H9 (cell line): ENCODE results near the gene RALGAPA1. TPM values are rescaled to one million over a fixed set of nuclear protein-coding genes. Genes with fewer than 3 reads are reported as not detected.
A peak's percentile ranks its signal among the peaks of the same experiment; 100 is the strongest.

Source experiments
- DNase-seq: peaks from one replicate; pipeline ENCODE4 v3.0.0-alpha.2; 2017
- H2AFZ ChIP-seq: one replicate; pipeline ENCODE4 v1.6.1; 2013; ENCODE audit warnings: mild to moderate bottlenecking, low read length, control low read depth, moderate library complexity
- H2AK5ac ChIP-seq: 2 replicates; pipeline ENCODE4 v1.6.1; 2013; ENCODE audit warnings: low read length, control low read depth, mixed read lengths; ENCODE audit not compliant: insufficient read length
- H2BK120ac ChIP-seq: one replicate; pipeline ENCODE4 v1.6.1; 2013; ENCODE audit warnings: low read depth, mild to moderate bottlenecking, low read length, control low read depth, inconsistent platforms; ENCODE audit not compliant: poor library complexity, severe bottlenecking
- H2BK12ac ChIP-seq: 2 replicates; pipeline ENCODE4 v1.6.1; 2013; ENCODE audit warnings: low read length, control low read depth, mixed read lengths, low read depth; ENCODE audit not compliant: insufficient read length
- H2BK15ac ChIP-seq: 2 replicates; pipeline ENCODE4 v1.6.1; 2013; ENCODE audit warnings: low read depth, low read length, control low read depth
- H2BK20ac ChIP-seq: one replicate; pipeline ENCODE4 v1.6.1; 2013; ENCODE audit warnings: low read depth, mild to moderate bottlenecking, low read length, control low read depth, inconsistent platforms; ENCODE audit not compliant: poor library complexity, severe bottlenecking
- H2BK5ac ChIP-seq: 2 replicates; pipeline ENCODE4 v1.6.1; 2013; ENCODE audit warnings: low read length, control low read depth, mixed read lengths; ENCODE audit not compliant: insufficient read length
- H3K14ac ChIP-seq: 2 replicates; pipeline ENCODE4 v1.6.1; 2013; ENCODE audit warnings: low read length, control low read depth; ENCODE audit not compliant: insufficient read depth
- H3K18ac ChIP-seq: 2 replicates; pipeline ENCODE4 v1.6.1; 2013; ENCODE audit warnings: low read depth, mild to moderate bottlenecking, mixed read lengths, low read length, control low read depth; ENCODE audit not compliant: insufficient read length
- H3K23ac ChIP-seq: 2 replicates; pipeline ENCODE4 v1.6.1; 2013; ENCODE audit warnings: low read length, control low read depth, mixed read lengths, low read depth; ENCODE audit not compliant: insufficient read length
- H3K23me2 ChIP-seq: 2 replicates; pipeline ENCODE4 v1.6.1; 2013; ENCODE audit warnings: low read depth, mild to moderate bottlenecking, mixed read lengths, low read length, control low read depth; ENCODE audit not compliant: insufficient read length, poor library complexity, severe bottlenecking
- H3K27ac ChIP-seq: 2 replicates; pipeline ENCODE4 v1.5.1; 2013; ENCODE audit warnings: low read length, control low read depth, mixed read lengths, low read depth; ENCODE audit not compliant: insufficient read length
- H3K27me3 ChIP-seq: 2 replicates; pipeline ENCODE4 v1.6.1; 2013; ENCODE audit warnings: low read length, control low read depth, inconsistent platforms; ENCODE audit not compliant: insufficient read depth
- H3K4ac ChIP-seq: 2 replicates; pipeline ENCODE4 v1.6.1; 2013; ENCODE audit warnings: low read depth, mild to moderate bottlenecking, control low read depth, inconsistent platforms, low read length, moderate library complexity
- H3K4me1 ChIP-seq: 2 replicates; pipeline ENCODE4 v1.6.1; 2013; ENCODE audit warnings: low read length, control low read depth, inconsistent platforms; ENCODE audit not compliant: insufficient read depth
- H3K4me2 ChIP-seq: 2 replicates; pipeline ENCODE4 v1.6.1; 2013; ENCODE audit warnings: low read length, control low read depth, mixed read lengths; ENCODE audit not compliant: insufficient read length, insufficient read depth
- H3K56ac ChIP-seq: 2 replicates; pipeline ENCODE4 v1.6.1; 2013; ENCODE audit warnings: low read depth, mild to moderate bottlenecking, mixed read lengths, low read length, control low read depth; ENCODE audit not compliant: insufficient read length
- H3K79me1 ChIP-seq: 2 replicates; pipeline ENCODE4 v1.6.1; 2013; ENCODE audit warnings: low read depth, mild to moderate bottlenecking, moderate library complexity, low read length, control low read depth, inconsistent platforms; ENCODE audit not compliant: insufficient read depth, poor library complexity, severe bottlenecking
- H3K79me2 ChIP-seq: 2 replicates; pipeline ENCODE4 v1.6.1; 2013; ENCODE audit warnings: low read length, control low read depth, inconsistent platforms; ENCODE audit not compliant: insufficient read depth
- H3K9ac ChIP-seq: 2 replicates; pipeline ENCODE4 v1.6.1; 2013; ENCODE audit warnings: low read length, control low read depth, mixed read lengths; ENCODE audit not compliant: insufficient read length; ENCODE audit errors: extremely low read depth
- H3K9me3 ChIP-seq: one replicate; pipeline ENCODE4 v1.6.1; 2013; ENCODE audit warnings: low read depth, low read length, inconsistent platforms; ENCODE audit not compliant: control insufficient read depth
- H3T11ph ChIP-seq: one replicate; pipeline ENCODE4 v1.6.1; 2013; ENCODE audit warnings: mild to moderate bottlenecking, low read length, control low read depth, inconsistent platforms
- H4K20me1 ChIP-seq: one replicate; pipeline ENCODE4 v1.6.1; 2013; ENCODE audit not compliant: control insufficient read depth, insufficient read length, insufficient read depth
- H4K5ac ChIP-seq: 2 replicates; pipeline ENCODE4 v1.6.1; 2013; ENCODE audit warnings: low read depth, mild to moderate bottlenecking, mixed read lengths, low read length, control low read depth; ENCODE audit not compliant: insufficient read length
- H4K8ac ChIP-seq: replicated peaks from 2 replicates; pipeline ENCODE4 v1.6.1; 2013; ENCODE audit warnings: low read length, control low read depth, mixed read lengths, low read depth; ENCODE audit not compliant: insufficient read length
- H4K91ac ChIP-seq: 2 replicates; pipeline ENCODE4 v1.6.1; 2013; ENCODE audit warnings: low read depth, mild to moderate bottlenecking, moderate library complexity, mixed read lengths, low read length, control low read depth; ENCODE audit not compliant: insufficient read length
- H3K27ac Mint-ChIP-seq, 3 experiments: 2 replicates in 2 of 3; 3 replicates in 1 of 3; pipeline ENCODE4 v1.8.0; 2020 to 2021; ENCODE audit warnings: mixed read lengths in 3 of 3, mild to moderate bottlenecking in 1 of 3, moderate library complexity in 1 of 3
- H3K27me3 Mint-ChIP-seq: 2 replicates; pipeline ENCODE4 v1.8.0; 2021; ENCODE audit warnings: low read depth, mild to moderate bottlenecking, moderate library complexity, mixed read lengths
- H3K36me3 Mint-ChIP-seq, 3 experiments: 2 replicates in 2 of 3; 3 replicates in 1 of 3; pipeline ENCODE4 v1.8.0; 2020 to 2021; ENCODE audit warnings: low read depth in 3 of 3, mixed read lengths in 3 of 3; ENCODE audit not compliant: insufficient read depth in 1 of 3
- H3K4me1 Mint-ChIP-seq, 2 experiments: 2 replicates each; pipeline ENCODE4 v1.8.0; 2020; ENCODE audit warnings: mixed read lengths in 2 of 2
- H3K4me3 Mint-ChIP-seq, 2 experiments: 2 replicates in 1 of 2; 3 replicates in 1 of 2; pipeline ENCODE4 v1.8.0; 2020 to 2021; ENCODE audit warnings: mild to moderate bottlenecking in 2 of 2, mixed read lengths in 2 of 2, moderate library complexity in 1 of 2
- H3K9me3 Mint-ChIP-seq, 2 experiments: 2 replicates in 1 of 2; 3 replicates in 1 of 2; pipeline ENCODE4 v1.8.0; 2020; ENCODE audit warnings: mild to moderate bottlenecking in 2 of 2, mixed read lengths in 2 of 2, moderate library complexity in 1 of 2
- WGBS: extraction: QIAGEN DNeasy Blood & Tissue Kit; methylation state at CpG from one replicate; pipeline ENCODE4 v1.1.7; 2013; ENCODE audit warnings: missing lambda C conversion rate, low lambda C conversion rate, mixed read lengths; ENCODE audit not compliant: insufficient read length; ENCODE audit errors: extremely low coverage; 5-methylcytosine and 5-hydroxymethylcytosine counted together
- total RNA-seq: library from RNA; stranded (reverse); gene quantifications from 2 replicates; pipeline ENCODE4 v1.2.1, GENCODE V29; 2021
- TF ChIP-seq, protein P1 (sequence below): fragments of 200-600 bp; sonication (generic); conservative IDR thresholded peaks from 3 replicates; pipeline ENCODE4 v1.8.0; 2021; ENCODE audit warnings: antibody characterized with exemption, mild to moderate bottlenecking

RALGAPA1 gene
- total RNA-seq, 1 experiment from 2014 or later = 29.8 TPM

DNA sequence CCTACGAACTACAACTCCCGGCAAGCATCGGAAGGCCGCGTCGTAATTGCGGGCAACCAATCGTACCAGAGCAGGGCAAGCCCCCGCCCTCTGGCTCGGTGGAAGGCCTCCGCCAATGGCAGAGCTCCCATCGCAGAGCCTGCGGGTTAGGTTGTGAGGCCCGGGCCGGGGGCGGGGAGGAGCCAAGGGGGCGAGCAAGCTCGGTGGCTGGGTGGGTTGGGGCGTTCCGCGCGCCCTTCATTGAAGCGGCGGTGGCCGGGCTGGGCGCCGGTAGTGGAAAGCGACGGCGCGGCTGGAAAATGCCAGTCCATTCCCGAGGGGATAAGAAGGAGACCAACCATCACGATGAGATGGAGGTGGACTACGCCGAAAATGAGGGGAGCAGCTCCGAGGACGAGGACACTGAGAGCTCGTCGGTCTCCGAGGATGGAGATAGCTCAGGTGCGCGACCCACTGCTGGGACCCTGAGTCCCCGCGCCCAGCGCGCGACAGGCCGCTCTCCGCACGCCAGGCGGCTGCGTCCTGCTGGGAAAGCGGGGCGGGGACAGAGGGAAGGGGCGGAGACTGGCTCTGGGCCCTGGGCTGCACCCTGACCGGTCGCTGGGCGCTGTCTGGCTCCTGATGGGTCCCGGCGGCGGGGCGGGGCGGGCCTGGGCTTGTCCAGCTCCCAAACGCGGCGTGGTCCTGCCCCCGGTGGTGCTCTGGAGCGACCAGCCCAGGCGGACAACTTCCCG lies 17.3 kb upstream of the RALGAPA1 start, which contains the start of gene BRMS1L:
BRMS1L (plus strand) TSS at position 121 of the 734 bp plus-strand sequence; CDS start at position 300, 179 bp downstream.
- WGBS = no CpG with 5 or more reads among the region's 70 CpGs
- H2BK120ac ChIP-seq = no peak within 1 kb of the TSS
- H3K4me2 ChIP-seq = peak within 1 kb of the TSS; percentile 78
- no peak within 1 kb of the TSS for H2BK15ac ChIP-seq
- H3K4me1 ChIP-seq = no peaks in the 10 kb centered on the region
- H3K27me3 ChIP-seq = no peaks in the 10 kb centered on the region
- Mint-ChIP-seq H3K27me3 (no peaks in the 10 kb centered on the region), H3K4me3 (peak within 1 kb of the TSS; percentile 91 to 95), H3K36me3 (peaks cover 0 to 5% (median 4%) of the 10 kb centered on the region in 3 experiments; a peak in 3 of 7 replicates), H3K4me1 (peaks cover 12% of the 10 kb centered on the region in 2 experiments), H3K9me3 (no peaks in the 10 kb centered on the region), H3K27ac (peak within 1 kb of the TSS; percentile 94 to 97 (median 97))
- H3K14ac ChIP-seq = peak within 1 kb of the TSS; percentile 96
- no peak within 1 kb of the TSS for H2BK20ac ChIP-seq
- peak within 1 kb of the TSS; percentile 87 for H3K18ac ChIP-seq
- H3K27ac ChIP-seq = peak within 1 kb of the TSS; percentile 81
- peak within 1 kb of the TSS; percentile 85 for H3K9ac ChIP-seq
- H2BK5ac ChIP-seq = no peak within 1 kb of the TSS
- no peaks in the 10 kb centered on the region; the same call in 1 of the 2 replicates for H3K79me2 ChIP-seq
- H2BK12ac ChIP-seq = peak within 1 kb of the TSS; percentile 16
- no peak within 1 kb of the TSS for H4K91ac ChIP-seq
- no peak within 1 kb of the TSS for H2AK5ac ChIP-seq
- no peak within 1 kb of the TSS for H2AFZ ChIP-seq
- no peak within 1 kb of the TSS for H3T11ph ChIP-seq
- H4K8ac ChIP-seq = no peak within 1 kb of the TSS
- H3K79me1 ChIP-seq = no peaks in the 10 kb centered on the region
- H3K4ac ChIP-seq = no peak within 1 kb of the TSS
- TF ChIP-seq, protein P1, sequence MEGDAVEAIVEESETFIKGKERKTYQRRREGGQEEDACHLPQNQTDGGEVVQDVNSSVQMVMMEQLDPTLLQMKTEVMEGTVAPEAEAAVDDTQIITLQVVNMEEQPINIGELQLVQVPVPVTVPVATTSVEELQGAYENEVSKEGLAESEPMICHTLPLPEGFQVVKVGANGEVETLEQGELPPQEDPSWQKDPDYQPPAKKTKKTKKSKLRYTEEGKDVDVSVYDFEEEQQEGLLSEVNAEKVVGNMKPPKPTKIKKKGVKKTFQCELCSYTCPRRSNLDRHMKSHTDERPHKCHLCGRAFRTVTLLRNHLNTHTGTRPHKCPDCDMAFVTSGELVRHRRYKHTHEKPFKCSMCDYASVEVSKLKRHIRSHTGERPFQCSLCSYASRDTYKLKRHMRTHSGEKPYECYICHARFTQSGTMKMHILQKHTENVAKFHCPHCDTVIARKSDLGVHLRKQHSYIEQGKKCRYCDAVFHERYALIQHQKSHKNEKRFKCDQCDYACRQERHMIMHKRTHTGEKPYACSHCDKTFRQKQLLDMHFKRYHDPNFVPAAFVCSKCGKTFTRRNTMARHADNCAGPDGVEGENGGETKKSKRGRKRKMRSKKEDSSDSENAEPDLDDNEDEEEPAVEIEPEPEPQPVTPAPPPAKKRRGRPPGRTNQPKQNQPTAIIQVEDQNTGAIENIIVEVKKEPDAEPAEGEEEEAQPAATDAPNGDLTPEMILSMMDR = no peak
- H4K20me1 ChIP-seq = no peaks in the 10 kb centered on the region
- H3K23ac ChIP-seq = no peak within 1 kb of the TSS
- H3K23me2 ChIP-seq = peaks cover 5% of the 10 kb centered on the region
- no peak within 1 kb of the TSS for H3K56ac ChIP-seq
- peak; percentile 99 for DNase-seq
- H3K9me3 ChIP-seq = no peaks in the 10 kb centered on the region
- no peak within 1 kb of the TSS for H4K5ac ChIP-seq
